Stimulated activated CD4-positive, alpha-beta T cell treated with anti-CD3 and anti-CD28 coated beads, TNF-alpha, amount 100 ng/mL, for 48 hours (primary cell): ENCODE measurements around the gene GNA12.
"Not testable (repeated sequence)": the region's sequence is repeated elsewhere in the genome, so short reads cannot be mapped to it uniquely, and the experiment has no call there.

ENCODE experiments used
- DNase-seq, 3 donors: peaks; one replicate each; pipeline ENCODE4 v3.0.0-alpha.2; 2020; ENCODE audit warnings: low read depth in 3 of 3

The GNA12 gene

GRCh38 chr7:2753148-2753547 lies 91.0 kb downstream of the GNA12 start:
- DNase-seq = no peak

- DNase-seq = no peak
Measured at GRCh38 chr7:2751086-2751485, 93.0 kb downstream of the GNA12 start.

- DNase-seq = no peak
Measured at GRCh38 chr7:2750004-2750407, 94.1 kb downstream of the GNA12 start.

- not testable (repeated sequence) for DNase-seq
Measured at GRCh38 chr7:2748684-2749083, 95.4 kb downstream of the GNA12 start.

- DNase-seq = not testable (repeated sequence)
Measured at GRCh38 chr7:2743523-2744185, 100.5 kb downstream of the GNA12 start.

GRCh38 chr7:2738766-2739549 lies 105.2 kb downstream of the GNA12 start:
- DNase-seq = no peak

GRCh38 chr7:2737771-2738540 lies 106.2 kb downstream of the GNA12 start:
- DNase-seq = no peak

GRCh38 chr7:2737005-2737743 lies 106.9 kb downstream of the GNA12 start:
- DNase-seq = not testable (repeated sequence)

- DNase-seq = no peak
Measured at GRCh38 chr7:2736411-2736914, 107.6 kb downstream of the GNA12 start.

GRCh38 chr7:2735744-2736143 lies 108.4 kb downstream of the GNA12 start:
- no peak for DNase-seq

- no peak for DNase-seq
Measured at GRCh38 chr7:2734751-2735571, 109.1 kb downstream of the GNA12 start.

- no peak for DNase-seq
Measured at GRCh38 chr7:2734084-2734686, 109.9 kb downstream of the GNA12 start.

GRCh38 chr7:2732959-2733584 lies 111.0 kb downstream of the GNA12 start:
- no peak for DNase-seq

- DNase-seq = no peak
Measured at GRCh38 chr7:2732388-2732787, 111.7 kb downstream of the GNA12 start.

- DNase-seq = no peak
Measured at GRCh38 chr7:2730846-2731770, 113.0 kb downstream of the GNA12 start.

- DNase-seq = no peak
Measured at GRCh38 chr7:2729893-2730716, 114.0 kb downstream of the GNA12 start.

- DNase-seq = no peak
Measured at GRCh38 chr7:2729031-2729892, 114.8 kb downstream of the GNA12 start.
